ELF-1 (cell line): ENCODE data around the gene DNMBP.
A peak's percentile ranks its signal among the peaks of the same experiment; 100 is the strongest.
"Not testable (repeated sequence)": the region's sequence is repeated elsewhere in the genome, so short reads cannot be mapped to it uniquely, and the experiment has no call there.

Experiments
- DNase-seq: peaks from one replicate; pipeline ENCODE4 v3.0.0-alpha.2; 2016; ENCODE audit warnings: low read depth, low spot score

DNMBP gene

DNA sequence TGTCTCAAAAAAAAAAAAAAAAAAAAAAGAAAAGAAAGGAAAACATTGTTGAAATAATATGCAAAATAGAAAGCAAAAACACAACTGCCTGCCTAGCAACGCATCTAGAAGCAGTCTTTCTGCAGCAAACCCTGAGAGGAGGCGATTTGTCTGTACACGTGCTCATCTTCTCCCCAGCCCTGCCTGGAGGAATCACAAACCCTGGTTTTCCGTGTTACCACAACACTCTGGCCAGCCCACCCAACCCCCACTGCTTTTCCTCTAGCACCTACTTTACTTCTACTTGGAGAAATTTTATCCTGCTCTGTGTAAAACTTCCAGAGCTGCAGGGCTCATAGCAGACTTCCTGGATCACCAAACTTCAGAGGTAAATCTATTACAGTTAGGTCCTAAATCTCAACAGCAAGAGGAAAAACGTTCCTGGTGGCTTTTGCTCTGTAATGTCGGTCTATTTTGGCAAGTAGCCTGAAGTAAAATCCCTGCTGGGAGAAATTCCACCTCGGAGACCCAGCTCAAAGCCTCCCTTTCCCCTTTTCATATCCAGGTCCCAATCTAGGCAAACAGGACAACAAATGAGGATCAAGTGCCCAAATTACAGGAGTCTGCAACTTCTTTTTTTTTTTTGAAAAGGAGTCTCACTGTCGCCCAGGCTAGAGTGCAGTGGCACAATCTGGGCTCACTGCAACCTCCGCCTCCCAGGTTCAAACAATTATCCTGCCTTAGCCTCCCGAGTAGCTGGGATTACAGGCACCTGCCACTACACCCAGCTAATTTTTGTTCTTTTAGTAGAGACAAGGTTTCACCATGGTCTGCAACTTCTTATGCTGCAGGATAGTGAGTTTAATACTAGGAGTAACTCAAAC is 91.6 kb downstream of the DNMBP start:
- DNase-seq: peak; percentile 92

GRCh38 chr10:99916776-99917175 is 93.0 kb downstream of the DNMBP start:
- peak; percentile 8 for DNase-seq

GRCh38 chr10:99915414-99915813 is 94.3 kb downstream of the DNMBP start:
- no peak for DNase-seq

DNA sequence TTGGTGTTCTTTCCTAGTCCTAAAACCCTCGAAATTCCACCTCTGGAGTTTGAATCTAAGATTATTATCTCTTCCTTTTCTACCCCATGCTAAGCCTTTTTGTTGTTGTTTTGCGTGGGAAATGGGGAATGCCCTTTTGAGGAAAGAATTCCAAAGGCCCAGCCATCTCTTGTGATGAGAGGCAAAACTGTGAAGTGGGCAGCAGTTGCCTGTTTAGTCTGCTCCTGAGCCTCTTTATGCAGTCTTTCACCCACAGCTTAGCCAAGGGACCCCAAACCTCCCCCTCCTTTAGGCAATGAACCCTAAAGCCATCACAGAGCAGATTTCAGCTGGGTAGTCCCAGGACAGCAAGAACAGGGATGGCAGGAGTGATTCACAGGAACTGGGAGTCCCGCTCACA is 95.5 kb downstream of the DNMBP start:
- no peak for DNase-seq

DNA sequence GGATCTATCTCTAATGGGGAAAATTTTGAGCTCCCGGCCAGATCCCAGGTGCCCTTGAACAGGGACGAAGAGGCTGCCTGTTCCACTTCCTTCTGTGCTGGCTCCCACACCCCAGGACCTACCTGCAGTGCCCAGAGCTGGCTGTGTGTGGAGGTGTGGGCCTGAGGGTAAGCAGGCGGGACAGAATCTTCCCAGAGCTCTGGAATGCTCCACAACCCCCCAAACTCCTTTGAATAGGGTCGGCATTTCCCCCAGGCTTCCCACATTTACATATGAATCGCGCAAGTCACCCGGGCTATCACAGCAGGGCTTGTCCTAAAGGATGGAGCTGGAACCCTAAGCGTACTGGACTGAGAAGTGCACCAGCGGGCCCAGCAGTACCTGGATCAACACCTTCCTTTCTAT is 95.9 kb downstream of the DNMBP start:
- peak; percentile 99 for DNase-seq

- DNase-seq: no peak
Measured at GRCh38 chr10:99912041-99912440, 97.7 kb downstream of the DNMBP start.

DNA sequence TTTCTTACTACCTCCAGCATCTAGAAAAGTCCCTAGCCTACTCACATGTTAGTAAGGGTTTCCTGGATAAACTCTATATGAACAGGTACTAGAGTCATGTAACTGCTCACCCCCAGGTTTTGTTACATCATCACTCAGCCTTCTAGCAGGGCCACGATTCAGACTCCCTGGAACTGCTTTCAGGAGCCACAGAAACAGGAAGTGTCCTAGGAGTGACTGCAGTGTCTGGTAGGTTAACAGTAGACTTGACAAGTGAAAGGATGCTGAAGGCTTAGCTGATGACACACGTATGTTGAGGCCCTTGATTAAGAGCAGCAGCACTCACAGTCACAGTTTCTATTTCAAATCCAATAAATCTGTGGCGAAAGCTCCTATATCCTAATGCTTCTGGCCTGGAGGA is 101.2 kb downstream of the DNMBP start:
- no peak for DNase-seq

DNA sequence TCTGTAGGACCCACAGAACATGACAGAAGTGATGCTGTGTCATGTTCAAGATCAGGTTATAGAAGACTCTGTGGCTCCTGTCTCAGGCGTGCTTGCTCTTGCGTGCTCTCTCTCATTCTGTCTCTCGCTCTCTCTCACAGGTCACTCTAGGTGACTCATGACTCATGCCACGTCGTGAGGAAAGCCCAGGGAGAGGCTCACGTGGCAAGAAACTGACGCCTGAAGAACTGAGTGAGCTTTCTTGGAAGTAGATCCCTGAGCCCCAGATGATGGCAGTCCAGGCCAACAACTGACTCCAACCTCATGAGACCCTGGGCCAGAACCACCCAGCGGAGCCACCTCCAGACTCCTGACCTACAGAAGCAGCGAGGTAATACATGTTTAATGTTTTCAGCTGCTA is 103.3 kb downstream of the DNMBP start:
- DNase-seq: peak; percentile 4

- no peak for DNase-seq
Measured at GRCh38 chr10:99905971-99906370, 103.8 kb downstream of the DNMBP start.

DNA sequence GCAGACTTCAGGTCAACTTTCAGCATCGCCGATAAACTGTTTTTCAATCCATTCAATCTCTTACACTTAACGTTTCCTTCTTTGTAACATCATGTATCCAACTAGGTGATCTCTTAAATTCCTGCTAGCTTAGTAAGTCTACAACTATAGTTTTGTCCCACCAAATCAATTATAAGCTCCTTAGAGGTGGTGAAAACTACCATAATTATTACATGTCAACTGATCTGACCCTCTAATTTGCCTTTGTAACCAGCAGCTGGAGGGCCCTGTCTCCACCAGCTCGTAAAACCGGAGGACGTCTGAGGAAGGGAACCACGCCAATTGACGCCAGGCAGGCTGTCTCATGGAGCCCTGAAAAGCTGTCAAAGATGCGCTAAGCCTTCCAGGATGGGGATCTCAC is 113.9 kb downstream of the DNMBP start:
- no peak for DNase-seq

GRCh38 chr10:99895066-99895465 is 114.7 kb downstream of the DNMBP start:
- not testable (repeated sequence) for DNase-seq

DNA sequence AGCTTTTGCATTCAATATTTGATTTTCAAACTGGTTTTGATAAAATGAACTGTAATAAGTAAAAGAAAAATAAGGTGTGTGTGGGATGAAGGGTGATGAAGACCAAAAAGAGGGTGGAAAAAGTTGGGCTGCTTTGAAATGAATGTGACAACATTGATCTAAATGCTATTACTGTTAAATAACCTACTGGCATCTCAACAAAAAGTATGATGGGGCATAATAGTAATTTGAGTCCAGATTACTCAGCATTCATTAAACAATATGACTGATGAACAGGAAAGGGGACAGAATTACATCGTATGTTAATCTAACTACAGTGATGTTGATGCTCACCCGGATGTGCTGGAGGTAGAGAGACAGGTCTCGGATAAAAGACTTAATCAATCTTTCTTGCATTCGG is 115.1 kb downstream of the DNMBP start:
- no peak for DNase-seq

- no peak for DNase-seq
Measured at GRCh38 chr10:99888622-99889021, 121.1 kb downstream of the DNMBP start.

DNA sequence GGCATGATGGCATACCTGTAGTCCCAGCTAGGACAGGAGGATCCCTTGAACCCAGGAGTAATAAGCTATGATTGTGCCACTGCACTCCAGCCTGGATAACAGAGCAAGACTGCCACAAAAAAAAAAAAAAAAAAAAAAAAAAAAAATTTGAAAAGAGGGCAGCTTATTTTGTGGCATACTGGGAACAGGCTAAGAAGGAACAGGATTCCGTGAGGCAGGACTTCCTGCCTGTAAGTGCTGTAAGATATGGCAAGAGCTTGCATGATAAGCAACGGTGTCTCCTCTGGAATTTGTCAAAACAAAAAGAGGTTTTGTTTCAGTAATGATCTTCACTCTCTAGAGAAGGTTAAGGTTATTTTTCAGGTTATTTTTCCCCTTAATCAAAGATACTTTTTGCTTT is 126.2 kb downstream of the DNMBP start:
- no peak for DNase-seq

- DNase-seq: no peak
Measured at GRCh38 chr10:99881371-99881770, 128.4 kb downstream of the DNMBP start.

DNA sequence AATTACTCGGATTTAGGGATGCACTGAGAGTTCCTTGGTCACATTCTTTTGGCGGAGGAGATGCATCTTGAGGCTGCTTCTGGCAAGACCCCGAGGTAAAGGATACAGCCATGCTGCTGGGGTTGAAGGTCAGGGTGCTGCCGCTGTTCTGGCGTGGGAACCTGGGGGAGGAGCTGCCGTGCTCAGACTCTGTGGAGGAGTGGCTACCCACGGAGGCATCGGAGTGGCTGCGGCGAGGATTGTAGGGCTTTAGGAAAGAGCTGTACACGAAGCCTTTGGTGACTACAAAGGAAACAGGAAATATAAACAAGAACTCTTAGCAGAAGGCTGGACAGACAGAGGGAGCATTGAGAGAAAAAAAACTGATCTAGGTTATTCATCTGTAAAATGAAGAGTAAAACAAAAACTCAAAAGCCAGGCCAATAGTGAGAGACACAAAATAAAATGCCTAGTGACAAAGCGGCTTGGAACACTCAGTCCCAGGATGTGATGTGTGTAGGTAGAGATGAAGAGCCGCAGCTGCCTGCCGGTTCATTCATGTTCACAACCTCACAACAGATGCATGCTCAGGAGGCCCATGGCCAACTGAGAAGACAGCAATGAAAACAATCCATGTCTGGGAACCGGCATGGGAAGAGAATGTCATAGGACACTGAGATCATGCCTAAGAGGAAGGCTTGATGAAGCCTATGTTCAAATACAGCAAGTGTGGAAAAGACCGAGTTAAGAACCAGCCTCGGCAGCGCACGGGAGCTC is 129.5 kb downstream of the DNMBP start:
- DNase-seq: no peak

DNA sequence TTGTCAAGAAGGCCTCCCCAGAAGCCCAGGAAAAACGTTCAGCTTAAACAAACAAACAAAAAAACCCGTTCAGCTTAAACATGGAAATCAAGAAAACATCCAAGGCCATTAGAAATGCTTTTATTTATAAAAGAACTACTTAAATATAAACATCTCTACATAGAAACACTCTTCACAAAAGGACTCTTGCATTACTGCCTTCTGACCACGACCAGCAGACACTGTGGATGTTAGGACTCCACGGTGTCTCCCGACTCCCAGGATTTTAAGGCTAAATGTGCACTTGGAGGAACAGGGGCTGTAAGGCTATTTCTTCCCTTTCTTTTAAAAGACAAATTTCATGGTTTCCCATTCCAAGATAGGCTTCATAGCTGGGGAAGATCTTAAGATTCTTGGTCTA is 134.3 kb downstream of the DNMBP start:
- no peak for DNase-seq

DNA sequence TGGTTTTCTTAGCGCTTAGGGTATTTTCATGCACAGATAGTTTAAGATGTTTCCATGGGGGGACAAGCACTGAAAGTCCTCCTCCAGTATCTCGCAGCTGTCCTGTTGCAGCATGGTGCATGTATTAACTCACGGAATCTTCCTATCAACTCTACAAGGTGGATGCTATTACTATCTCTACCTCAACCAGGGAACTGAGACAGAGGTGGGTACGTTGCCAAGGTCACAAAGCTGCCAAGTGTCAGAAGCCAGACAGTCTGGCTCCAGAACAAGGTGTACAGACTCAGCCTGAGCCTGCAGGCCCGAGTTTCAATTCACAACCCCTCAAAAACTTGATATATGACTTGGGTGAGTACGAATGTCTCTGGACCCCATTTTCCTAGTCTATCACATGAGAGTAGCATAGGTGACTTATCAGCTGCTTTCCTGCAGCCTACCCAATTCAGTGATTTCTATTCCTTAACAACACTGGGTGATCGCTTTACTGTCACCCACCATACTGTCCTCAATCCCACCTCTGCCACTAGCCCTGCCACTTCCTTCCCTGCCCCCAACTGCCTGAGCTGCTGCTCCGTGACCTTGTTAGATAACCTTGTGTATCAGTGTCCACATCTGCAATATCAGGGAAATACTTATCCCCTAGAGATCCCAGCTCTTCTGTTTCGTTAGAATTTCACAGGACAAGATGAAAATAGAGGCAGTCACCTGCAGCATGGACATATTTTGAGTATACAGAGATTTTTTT is 135.2 kb downstream of the DNMBP start:
- DNase-seq: no peak

GRCh38 chr10:99873846-99874245 is 135.9 kb downstream of the DNMBP start:
- no peak for DNase-seq

DNA sequence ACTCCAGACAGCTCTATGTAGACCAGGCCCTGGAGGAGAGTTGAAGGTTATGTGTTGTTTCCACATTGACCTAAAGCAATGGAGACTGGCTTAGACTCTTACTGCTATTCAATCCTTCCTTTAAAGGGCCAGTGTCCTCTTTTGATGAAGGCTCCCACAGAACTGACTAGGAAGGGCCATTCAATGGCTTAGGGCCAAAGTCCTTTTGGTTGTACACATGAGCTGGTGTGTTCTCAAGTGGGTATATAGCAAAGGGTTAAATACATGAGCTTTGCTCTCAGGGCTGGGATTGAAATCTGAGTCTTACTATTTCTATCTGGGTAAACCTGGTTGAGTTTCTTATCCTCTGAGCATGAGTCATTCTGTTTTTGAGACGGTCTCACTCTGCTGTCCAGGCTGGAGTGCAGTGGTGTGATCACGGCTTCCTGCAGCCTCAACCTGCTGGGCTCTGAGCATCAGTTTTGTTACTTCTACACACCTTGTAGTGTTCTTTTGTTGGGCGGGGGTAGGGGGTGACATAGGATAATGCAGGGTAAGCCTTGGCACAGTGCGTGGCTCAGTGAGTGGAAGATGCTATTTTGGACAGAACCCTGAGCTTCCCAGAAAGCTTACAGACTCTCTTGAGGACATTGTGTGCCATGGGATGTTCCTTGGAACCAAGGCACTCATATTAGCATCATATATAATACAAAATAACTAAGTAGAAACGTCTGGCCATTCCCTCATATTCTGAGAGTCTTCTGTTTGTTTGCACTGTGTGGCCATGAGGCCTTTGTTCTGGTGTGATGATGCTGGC is 137.2 kb downstream of the DNMBP start:
- DNase-seq: peak; percentile 6

DNA sequence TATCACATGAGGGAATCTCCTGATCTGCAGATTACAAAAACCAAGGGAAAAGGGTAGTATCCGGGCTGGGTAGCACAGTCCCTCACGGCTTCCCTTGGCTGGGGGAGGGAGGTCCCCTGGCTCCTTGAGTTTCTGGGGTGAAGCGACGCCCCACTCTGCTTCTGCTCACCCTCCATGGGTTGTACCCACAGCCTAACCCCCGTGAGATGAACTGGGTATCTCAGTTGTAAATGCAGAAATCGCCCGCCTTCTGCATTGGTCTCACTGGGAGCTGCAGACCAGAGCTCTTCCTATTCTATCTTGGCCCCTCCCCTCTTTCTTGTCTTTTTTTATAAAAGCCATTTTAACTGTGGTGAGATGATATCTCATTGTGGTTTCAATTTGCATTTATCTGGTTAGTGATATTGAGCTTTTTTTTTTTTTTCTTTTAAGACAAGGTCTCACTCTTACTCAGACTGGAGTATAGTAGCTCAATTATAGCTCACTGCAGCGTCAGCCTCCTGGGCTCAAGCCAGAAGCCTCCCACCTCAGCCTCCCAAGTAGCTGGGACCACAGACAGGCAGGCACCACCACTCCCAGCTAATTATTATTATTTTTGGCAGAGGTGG is 139.5 kb downstream of the DNMBP start:
- no peak for DNase-seq
